HEK293 (cell line): ENCODE data around the gene G2E3.

Source experiments
- CTCF ChIA-PET: fragments of 350-600 bp; formaldehyde crosslinking; extraction: SDS; loops from one replicate; lab custom pipeline; 2021; ENCODE audit warnings: antibody characterized with exemption; lab: Yijun Ruan, JAX
- POLR2A ChIA-PET: fragments of 300-600 bp; formaldehyde crosslinking; extraction: SDS; loops from one replicate; lab custom pipeline; 2020; ENCODE audit warnings: antibody characterized with exemption, inconsistent platforms; lab: Yijun Ruan, JAX
- H3K27ac ChIP-seq: fragments of 200-500 bp; sonication (Bioruptor generic); 2 replicates; pipeline ENCODE4 v1.5.1; 2014; ENCODE audit warnings: low read depth, low read length, control low read depth, inconsistent platforms; ENCODE audit errors: extremely low read depth
- H3K36me3 ChIP-seq, 2 experiments: fragments of 200-500 bp in 1 of 2; sonication (Bioruptor generic) in 1 of 2; 1 replicate in 1 of 2; 2 replicates in 1 of 2; pipeline ENCODE4 v1.5.1; 2014 to 2017; ENCODE audit warnings: inconsistent platforms in 2 of 2, low read length in 2 of 2; ENCODE audit not compliant: control insufficient read depth in 2 of 2, insufficient read depth in 1 of 2
- H3K4me1 ChIP-seq: fragments of 200-500 bp; sonication (Bioruptor generic); 2 replicates; pipeline ENCODE4 v1.5.1; 2014; ENCODE audit warnings: mild to moderate bottlenecking, low read length, inconsistent platforms; ENCODE audit not compliant: control insufficient read depth, insufficient read depth
- H3K4me3 ChIP-seq: 2 replicates; pipeline ENCODE4 v1.5.1; 2011; ENCODE audit warnings: low read depth, mild to moderate bottlenecking, control low read depth, low read length, moderate library complexity
- H3K9me3 ChIP-seq: fragments of 200-500 bp; sonication (Bioruptor generic); 2 replicates; pipeline ENCODE4 v1.5.1; 2014; ENCODE audit warnings: low read depth, low read length, inconsistent platforms; ENCODE audit not compliant: control insufficient read depth, insufficient read depth
- ATF2 ChIP-seq: fragments of 450-650 bp; formaldehyde crosslinking; IDR thresholded peaks from 2 replicates; pipeline ENCODE4 v1.5.1; 2016; ENCODE audit warnings: missing biosample characterization, missing genetic modification characterization, low read depth
- PRDM6 ChIP-seq: fragments of 450-650 bp; formaldehyde crosslinking; IDR thresholded peaks from 2 replicates; pipeline ENCODE4 v1.5.1; 2017; ENCODE audit warnings: missing biosample characterization, missing genetic modification characterization
- TCF7L2 ChIP-seq: IDR thresholded peaks from 2 replicates; pipeline ENCODE4 v1.6.1; 2011; ENCODE audit warnings: low read depth, mild to moderate bottlenecking, inconsistent platforms, low read length, moderate library complexity, borderline replicate concordance
- ZBTB20 ChIP-seq: fragments of 450-650 bp; formaldehyde crosslinking; IDR thresholded peaks from 2 replicates; pipeline ENCODE4 v1.5.1; 2016; ENCODE audit warnings: missing biosample characterization, missing genetic modification characterization
- ZNF174 ChIP-seq: fragments of 450-650 bp; formaldehyde crosslinking; IDR thresholded peaks from 2 replicates; pipeline ENCODE4 v1.5.0; 2017; ENCODE audit warnings: missing biosample characterization, mild to moderate bottlenecking, missing genetic modification characterization
- ZNF24 ChIP-seq: fragments of 450-650 bp; formaldehyde crosslinking; IDR thresholded peaks from 2 replicates; pipeline ENCODE4 v1.5.1; 2016; ENCODE audit warnings: missing biosample characterization, missing genetic modification characterization
- ZNF335 ChIP-seq: fragments of 450-650 bp; formaldehyde crosslinking; conservative IDR thresholded peaks from 2 replicates; pipeline ENCODE4 v1.5.1; 2016; ENCODE audit warnings: missing biosample characterization, missing genetic modification characterization
- ZNF510 ChIP-seq: fragments of 450-650 bp; formaldehyde crosslinking; IDR thresholded peaks from 2 replicates; pipeline ENCODE4 v1.5.1; 2018; ENCODE audit warnings: mild to moderate bottlenecking, missing genetic modification characterization, missing biosample characterization; ENCODE audit not compliant: insufficient replicate concordance
- ZNF548 ChIP-seq: fragments of 450-650 bp; formaldehyde crosslinking; IDR thresholded peaks from 2 replicates; pipeline ENCODE4 v1.5.1; 2016; ENCODE audit warnings: missing biosample characterization, missing genetic modification characterization
- ZNF610 ChIP-seq: fragments of 450-650 bp; formaldehyde crosslinking; IDR thresholded peaks from 2 replicates; pipeline ENCODE4 v1.5.1; 2016; ENCODE audit warnings: missing biosample characterization, missing genetic modification characterization, borderline replicate concordance
- ZNF701 ChIP-seq: fragments of 450-650 bp; formaldehyde crosslinking; IDR thresholded peaks from 2 replicates; pipeline ENCODE4 v1.5.1; 2016; ENCODE audit warnings: missing biosample characterization, missing genetic modification characterization

Gene G2E3

GRCh38 chr14:30560581-30560980 is 1.6 kb downstream of the G2E3 start:
- Histone ChIP-seq H3K9me3 (no peaks in the 10 kb centered on the region), H3K4me1 (peaks cover 7% of the 10 kb centered on the region), H3K27ac (no peak overlapping the region), H3K4me3 (peak overlapping the region; percentile 93), H3K36me3 (peaks cover 4 to 6% of the 10 kb centered on the region in 2 experiments)
- ChIA-PET CTCF (no interaction called here), POLR2A (no interaction called here)
- no peak for TF ChIP-seq ATF2 (tag by site-specific recombination)
- no peak for TF ChIP-seq ZNF548 (tag by site-specific recombination)
- TF ChIP-seq ZNF510 (tag by site-specific recombination) = no peak
- TF ChIP-seq ZBTB20 (tag by site-specific recombination) = peak; percentile 50
- no peak for TF ChIP-seq TCF7L2

- H3K4me1 ChIP-seq = peaks cover 7% of the 10 kb centered on the region
- H3K36me3 ChIP-seq = peaks cover 4 to 6% of the 10 kb centered on the region in 2 experiments
- TF ChIP-seq ZNF701 (tag by site-specific recombination) (no peak), ZNF610 (tag by site-specific recombination) (no peak)
- TF ChIP-seq, all 188 proteins: peak for 0
- Histone ChIP-seq H3K9me3 (no peaks in the 10 kb centered on the region), H3K4me3 (no peak overlapping the region), H3K27ac (no peak overlapping the region)
- ChIA-PET CTCF (interaction anchor here (0.7 kb wide), 1 partner anchor 91 kb away, joined by 4 read pairs; no protein-coding TSS in a partner anchor), POLR2A (no interaction called here)
These were observed 5.4 kb downstream of the G2E3 start for GRCh38 chr14:30564235-30564867.

GRCh38 chr14:30564868-30565248 is 5.9 kb downstream of the G2E3 start:
- Histone ChIP-seq H3K4me3 (no peak overlapping the region), H3K27ac (no peak overlapping the region), H3K36me3 (peaks cover 4 to 6% of the 10 kb centered on the region in 2 experiments), H3K9me3 (no peaks in the 10 kb centered on the region), H3K4me1 (peaks cover 11% of the 10 kb centered on the region)
- ChIA-PET POLR2A (no interaction called here), CTCF (no interaction called here)
- TF ChIP-seq ZNF24 (no peak), PRDM6 (0 out of 2 replicates have a peak, but pooled peaks have one; percentile 2)

GRCh38 chr14:30569216-30569902 is 10.4 kb downstream of the G2E3 start:
- no peaks in the 10 kb centered on the region; a peak in 1 of 3 replicates for H3K36me3 ChIP-seq
- no peak overlapping the region for H3K27ac ChIP-seq
- H3K4me3 ChIP-seq = no peak overlapping the region
- no peak for TF ChIP-seq ZNF174 (tag by site-specific recombination)
- TF ChIP-seq ZNF335 = peak; percentile 47
- POLR2A ChIA-PET = no interaction called here
- no peaks in the 10 kb centered on the region for H3K9me3 ChIP-seq
- peaks cover 13% of the 10 kb centered on the region for H3K4me1 ChIP-seq
- CTCF ChIA-PET = no interaction called here
